HEK293 (cell line): ENCODE measurements around the gene DENND2C.

Experiments
- CTCF ChIA-PET: fragments of 350-600 bp; formaldehyde crosslinking; extraction: SDS; loops from one replicate; lab custom pipeline; 2021; ENCODE audit warnings: antibody characterized with exemption; lab: Yijun Ruan, JAX
- POLR2A ChIA-PET: fragments of 300-600 bp; formaldehyde crosslinking; extraction: SDS; loops from one replicate; lab custom pipeline; 2020; ENCODE audit warnings: antibody characterized with exemption, inconsistent platforms; lab: Yijun Ruan, JAX
- H3K27ac ChIP-seq: fragments of 200-500 bp; sonication (Bioruptor generic); 2 replicates; pipeline ENCODE4 v1.5.1; 2014; ENCODE audit warnings: low read depth, low read length, control low read depth, inconsistent platforms; ENCODE audit errors: extremely low read depth
- H3K36me3 ChIP-seq, 2 experiments: fragments of 200-500 bp in 1 of 2; sonication (Bioruptor generic) in 1 of 2; 1 replicate in 1 of 2; 2 replicates in 1 of 2; pipeline ENCODE4 v1.5.1; 2014 to 2017; ENCODE audit warnings: inconsistent platforms in 2 of 2, low read length in 2 of 2; ENCODE audit not compliant: control insufficient read depth in 2 of 2, insufficient read depth in 1 of 2
- H3K4me1 ChIP-seq: fragments of 200-500 bp; sonication (Bioruptor generic); 2 replicates; pipeline ENCODE4 v1.5.1; 2014; ENCODE audit warnings: mild to moderate bottlenecking, low read length, inconsistent platforms; ENCODE audit not compliant: control insufficient read depth, insufficient read depth
- H3K4me3 ChIP-seq: 2 replicates; pipeline ENCODE4 v1.5.1; 2011; ENCODE audit warnings: low read depth, mild to moderate bottlenecking, control low read depth, low read length, moderate library complexity
- H3K9me3 ChIP-seq: fragments of 200-500 bp; sonication (Bioruptor generic); 2 replicates; pipeline ENCODE4 v1.5.1; 2014; ENCODE audit warnings: low read depth, low read length, inconsistent platforms; ENCODE audit not compliant: control insufficient read depth, insufficient read depth
- GLI4 ChIP-seq: fragments of 450-650 bp; formaldehyde crosslinking; IDR thresholded peaks from 2 replicates; pipeline ENCODE4 v1.5.1; 2016; ENCODE audit warnings: missing biosample characterization, missing genetic modification characterization
- HOXA7 ChIP-seq: sonication (generic); formaldehyde crosslinking; IDR thresholded peaks from 2 replicates; pipeline ENCODE4 v1.8.1; 2022; ENCODE audit warnings: missing genetic modification reagents, borderline replicate concordance
- MZF1 ChIP-seq: fragments of 450-650 bp; formaldehyde crosslinking; IDR thresholded peaks from 2 replicates; pipeline ENCODE4 v1.5.1; 2017; ENCODE audit warnings: missing biosample characterization, missing genetic modification characterization, borderline replicate concordance
- PRDM1 ChIP-seq: fragments of 450-650 bp; formaldehyde crosslinking; IDR thresholded peaks from 2 replicates; pipeline ENCODE4; 2016; ENCODE audit warnings: missing biosample characterization, missing genetic modification characterization
- SP7 ChIP-seq: fragments of 450-650 bp; formaldehyde crosslinking; IDR thresholded peaks from 2 replicates; pipeline ENCODE4 v1.5.1; 2016; ENCODE audit warnings: missing biosample characterization, missing genetic modification characterization
- TCF7L2 ChIP-seq: IDR thresholded peaks from 2 replicates; pipeline ENCODE4 v1.6.1; 2011; ENCODE audit warnings: low read depth, mild to moderate bottlenecking, inconsistent platforms, low read length, moderate library complexity, borderline replicate concordance
- ZNF138 ChIP-seq: fragments of 450-650 bp; formaldehyde crosslinking; IDR thresholded peaks from 2 replicates; pipeline ENCODE4 v1.5.1; 2016; ENCODE audit warnings: missing biosample characterization, missing genetic modification characterization, borderline replicate concordance
- ZNF146 ChIP-seq: fragments of 450-650 bp; formaldehyde crosslinking; IDR thresholded peaks from 2 replicates; pipeline ENCODE4 v1.5.1; 2016; ENCODE audit warnings: missing biosample characterization, missing genetic modification characterization
- ZNF292 ChIP-seq: fragments of 450-650 bp; formaldehyde crosslinking; IDR thresholded peaks from 2 replicates; pipeline ENCODE4 v1.5.1; 2016; ENCODE audit warnings: low read depth, missing biosample characterization, missing genetic modification characterization, borderline replicate concordance
- ZNF394 ChIP-seq: fragments of 450-650 bp; formaldehyde crosslinking; IDR thresholded peaks from 2 replicates; pipeline ENCODE4 v1.5.1; 2016; ENCODE audit warnings: missing biosample characterization, missing genetic modification characterization, mild to moderate bottlenecking, moderate library complexity, borderline replicate concordance
- ZNF514 ChIP-seq: fragments of 450-650 bp; formaldehyde crosslinking; IDR thresholded peaks from 2 replicates; pipeline ENCODE4 v1.5.1; 2016; ENCODE audit warnings: missing biosample characterization, missing genetic modification characterization
- ZNF530 ChIP-seq: fragments of 450-650 bp; formaldehyde crosslinking; IDR thresholded peaks from 2 replicates; pipeline ENCODE4 v1.5.1; 2016; ENCODE audit warnings: low read depth, missing biosample characterization, missing genetic modification characterization
- ZNF571 ChIP-seq: fragments of 450-650 bp; formaldehyde crosslinking; IDR thresholded peaks from 2 replicates; pipeline ENCODE4 v1.5.0; 2017; ENCODE audit warnings: missing biosample characterization, missing genetic modification characterization
- ZNF596 ChIP-seq: fragments of 450-650 bp; IDR thresholded peaks from 2 replicates; pipeline ENCODE4 v1.5.0; 2018; ENCODE audit warnings: missing biosample characterization, mild to moderate bottlenecking, missing genetic modification characterization, moderate library complexity
- ZSCAN23 ChIP-seq: fragments of 450-650 bp; formaldehyde crosslinking; IDR thresholded peaks from 2 replicates; pipeline ENCODE4 v1.5.1; 2016; ENCODE audit warnings: missing biosample characterization, missing genetic modification characterization
- ZSCAN30 ChIP-seq: fragments of 450-650 bp; IDR thresholded peaks from 2 replicates; pipeline ENCODE4 v1.5.1; 2018; ENCODE audit warnings: missing biosample characterization, mild to moderate bottlenecking, missing genetic modification characterization, moderate library complexity
- TF ChIP-seq, protein P1 (sequence below): sonication (generic); formaldehyde crosslinking; IDR thresholded peaks from 2 replicates; pipeline ENCODE4 v1.8.1; 2022; ENCODE audit warnings: mild to moderate bottlenecking, moderate library complexity, missing genetic modification reagents
- TF ChIP-seq, protein P2 (sequence below): fragments of 450-650 bp; formaldehyde crosslinking; IDR thresholded peaks from 2 replicates; pipeline ENCODE4 v1.5.1; 2016; ENCODE audit warnings: missing biosample characterization, missing genetic modification characterization
- TF ChIP-seq, protein P3 (sequence below): fragments of 450-650 bp; formaldehyde crosslinking; IDR thresholded peaks from 2 replicates; pipeline ENCODE4 v1.5.1; 2017; ENCODE audit warnings: missing biosample characterization, missing genetic modification characterization
- TF ChIP-seq, protein P4 (sequence below): fragments of 450-650 bp; formaldehyde crosslinking; IDR thresholded peaks from 2 replicates; pipeline ENCODE4 v1.5.1; 2017; ENCODE audit warnings: missing biosample characterization, mild to moderate bottlenecking, missing genetic modification characterization, moderate library complexity
- TF ChIP-seq, protein P5 (sequence below): fragments of 450-650 bp; formaldehyde crosslinking; IDR thresholded peaks from 2 replicates; pipeline ENCODE4 v1.5.1; 2016; ENCODE audit warnings: missing biosample characterization, missing genetic modification characterization

The DENND2C gene

DNA sequence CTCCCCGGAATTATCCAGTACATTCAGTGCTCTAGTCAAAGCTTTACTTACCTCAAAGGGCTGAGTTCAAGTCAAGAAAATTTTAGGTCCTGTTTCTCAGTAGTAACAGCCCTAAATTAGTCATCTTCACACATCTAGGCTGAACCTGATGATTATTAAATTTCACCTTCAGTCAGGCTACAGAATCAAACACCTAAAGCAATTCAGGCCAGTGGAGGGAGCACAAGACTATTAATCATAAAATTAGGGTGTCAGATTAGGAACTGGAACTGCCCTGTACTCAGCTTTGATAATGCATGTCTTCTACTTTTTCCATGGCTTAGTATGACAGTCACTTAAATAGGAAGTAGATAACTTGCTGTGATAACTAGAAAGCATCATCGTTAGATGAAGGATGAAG is 60.0 kb downstream of the DENND2C start:
- ChIA-PET CTCF (interaction anchor here (0.6 kb wide), 2 partner anchors 13 to 20 kb away, joined by 3 read pairs; no protein-coding TSS in a partner anchor), POLR2A (no interaction called here)
- H3K9me3 ChIP-seq = no peaks in the 10 kb centered on the region
- no peak overlapping the region for H3K4me3 ChIP-seq
- H3K36me3 ChIP-seq = peaks cover 0 to 31% of the 10 kb centered on the region in 2 experiments
- no peaks in the 10 kb centered on the region for H3K4me1 ChIP-seq
- no peak overlapping the region for H3K27ac ChIP-seq
- TF ChIP-seq, protein P1, sequence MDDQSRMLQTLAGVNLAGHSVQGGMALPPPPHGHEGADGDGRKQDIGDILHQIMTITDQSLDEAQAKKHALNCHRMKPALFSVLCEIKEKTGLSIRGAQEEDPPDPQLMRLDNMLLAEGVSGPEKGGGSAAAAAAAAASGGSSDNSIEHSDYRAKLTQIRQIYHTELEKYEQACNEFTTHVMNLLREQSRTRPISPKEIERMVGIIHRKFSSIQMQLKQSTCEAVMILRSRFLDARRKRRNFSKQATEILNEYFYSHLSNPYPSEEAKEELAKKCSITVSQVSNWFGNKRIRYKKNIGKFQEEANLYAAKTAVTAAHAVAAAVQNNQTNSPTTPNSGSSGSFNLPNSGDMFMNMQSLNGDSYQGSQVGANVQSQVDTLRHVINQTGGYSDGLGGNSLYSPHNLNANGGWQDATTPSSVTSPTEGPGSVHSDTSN (CRISPR knock-in tag) = no peak

DNA sequence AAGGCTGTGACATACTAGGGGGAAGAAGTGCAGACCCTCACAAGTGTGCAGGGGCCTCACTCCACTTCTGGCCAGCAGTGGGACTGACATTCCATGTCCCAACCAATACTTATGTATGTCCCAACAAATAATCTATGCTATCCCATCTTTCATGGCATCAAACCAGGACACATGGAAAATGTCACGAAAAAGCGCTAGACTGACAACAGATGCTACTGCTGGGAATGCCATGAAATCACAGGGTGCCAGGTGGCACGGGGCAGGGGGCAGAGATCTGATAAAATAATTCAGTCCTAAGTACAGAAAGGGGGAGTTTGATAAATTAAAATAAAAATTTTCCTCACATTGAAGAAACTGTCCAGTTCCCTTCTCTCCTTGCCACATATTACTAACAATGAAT is 60.8 kb downstream of the DENND2C start:
- ChIA-PET CTCF (no interaction called here), POLR2A (no interaction called here)
- no peak overlapping the region for H3K27ac ChIP-seq
- no peak overlapping the region for H3K4me3 ChIP-seq
- H3K4me1 ChIP-seq = no peaks in the 10 kb centered on the region
- H3K9me3 ChIP-seq = no peaks in the 10 kb centered on the region
- TF ChIP-seq ZSCAN23 = no peak
- H3K36me3 ChIP-seq = peaks cover 0 to 35% of the 10 kb centered on the region in 2 experiments; a peak in 2 of 3 replicates

DNA sequence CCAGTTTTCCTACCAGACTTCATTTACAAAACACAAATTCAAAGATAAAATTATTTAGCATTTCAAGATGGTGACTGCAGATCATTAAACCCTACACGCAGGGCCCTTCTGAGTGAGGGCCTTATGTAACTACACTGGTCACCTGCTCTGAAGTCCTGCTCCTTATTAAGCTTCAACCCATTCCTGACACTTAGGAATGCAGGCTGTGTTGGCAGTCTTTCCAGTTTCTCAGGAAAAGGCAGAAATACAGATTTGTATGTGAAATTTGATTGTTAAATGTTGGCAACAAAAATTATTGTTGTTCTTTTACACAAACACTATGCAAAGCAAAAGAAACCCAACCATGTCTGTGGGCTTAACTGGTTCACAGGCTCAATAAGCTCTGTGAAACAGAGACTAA is 62.6 kb downstream of the DENND2C start:
- TF ChIP-seq ZSCAN30 = no peak
- no peak for TF ChIP-seq ZNF292 (tag by site-specific recombination)
- TF ChIP-seq ZNF514 (tag by site-specific recombination) = no peak
- no peak for TF ChIP-seq HOXA7 (CRISPR knock-in tag)
- no peak for TF ChIP-seq ZNF530
- no peak for TF ChIP-seq ZNF571
- POLR2A ChIA-PET = no interaction called here
- no peak overlapping the region for H3K4me3 ChIP-seq
- CTCF ChIA-PET = no interaction called here
- no peaks in the 10 kb centered on the region for H3K9me3 ChIP-seq
- H3K27ac ChIP-seq = no peak overlapping the region
- H3K4me1 ChIP-seq = no peaks in the 10 kb centered on the region
- peaks cover 0 to 41% of the 10 kb centered on the region in 2 experiments for H3K36me3 ChIP-seq

DNA sequence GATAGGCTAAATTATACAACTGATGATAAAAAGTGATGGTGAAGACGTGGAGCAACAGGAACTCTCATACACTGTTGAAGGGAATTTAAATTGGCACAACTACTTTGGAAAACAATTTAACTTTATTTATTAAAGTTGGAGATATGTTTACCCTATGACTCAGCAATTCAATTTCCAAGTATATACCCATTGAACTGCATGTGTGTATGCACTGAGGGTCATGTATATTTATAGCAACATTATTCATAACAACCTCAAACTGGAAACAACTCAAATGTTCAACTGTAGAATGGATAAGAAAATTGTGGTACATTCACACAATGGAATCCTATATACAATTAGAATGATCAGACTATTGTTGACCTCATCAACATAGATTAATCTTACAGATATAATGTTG is 71.9 kb downstream of the DENND2C start:
- Histone ChIP-seq H3K36me3 (peaks cover 9 to 58% of the 10 kb centered on the region in 2 experiments), H3K9me3 (no peaks in the 10 kb centered on the region), H3K4me1 (no peaks in the 10 kb centered on the region), H3K27ac (no peak overlapping the region), H3K4me3 (no peak overlapping the region)
- ChIA-PET CTCF (interaction anchor here (0.7 kb wide), 1 partner anchor 63 kb away, joined by 4 read pairs; no protein-coding TSS in a partner anchor), POLR2A (no interaction called here)
- TF ChIP-seq TCF7L2 (no peak), ZNF138 (tag by site-specific recombination) (no peak), MZF1 (tag by site-specific recombination) (no peak), ZNF596 (tag by site-specific recombination) (no peak), GLI4 (no peak), SP7 (tag by site-specific recombination) (no peak), PRDM1 (tag by site-specific recombination) (no peak), ZNF146 (tag by site-specific recombination) (no peak), ZNF394 (tag by site-specific recombination) (no peak)
- TF ChIP-seq, protein P2, sequence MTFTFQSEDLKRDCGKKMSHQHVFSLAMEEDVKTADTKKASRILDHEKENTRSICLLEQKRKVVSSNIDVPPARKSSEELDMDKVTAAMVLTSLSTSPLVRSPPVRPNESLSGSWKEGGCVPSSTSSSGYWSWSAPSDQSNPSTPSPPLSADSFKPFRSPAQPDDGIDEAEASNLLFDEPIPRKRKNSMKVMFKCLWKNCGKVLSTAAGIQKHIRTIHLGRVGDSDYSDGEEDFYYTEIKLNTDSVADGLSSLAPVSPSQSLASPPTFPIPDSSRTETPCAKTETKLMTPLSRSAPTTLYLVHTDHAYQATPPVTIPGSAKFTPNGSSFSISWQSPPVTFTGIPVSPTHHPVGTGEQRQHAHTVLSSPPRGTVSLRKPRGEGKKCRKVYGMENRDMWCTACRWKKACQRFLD (tag by site-specific recombination) = no peak
- TF ChIP-seq, protein P3, sequence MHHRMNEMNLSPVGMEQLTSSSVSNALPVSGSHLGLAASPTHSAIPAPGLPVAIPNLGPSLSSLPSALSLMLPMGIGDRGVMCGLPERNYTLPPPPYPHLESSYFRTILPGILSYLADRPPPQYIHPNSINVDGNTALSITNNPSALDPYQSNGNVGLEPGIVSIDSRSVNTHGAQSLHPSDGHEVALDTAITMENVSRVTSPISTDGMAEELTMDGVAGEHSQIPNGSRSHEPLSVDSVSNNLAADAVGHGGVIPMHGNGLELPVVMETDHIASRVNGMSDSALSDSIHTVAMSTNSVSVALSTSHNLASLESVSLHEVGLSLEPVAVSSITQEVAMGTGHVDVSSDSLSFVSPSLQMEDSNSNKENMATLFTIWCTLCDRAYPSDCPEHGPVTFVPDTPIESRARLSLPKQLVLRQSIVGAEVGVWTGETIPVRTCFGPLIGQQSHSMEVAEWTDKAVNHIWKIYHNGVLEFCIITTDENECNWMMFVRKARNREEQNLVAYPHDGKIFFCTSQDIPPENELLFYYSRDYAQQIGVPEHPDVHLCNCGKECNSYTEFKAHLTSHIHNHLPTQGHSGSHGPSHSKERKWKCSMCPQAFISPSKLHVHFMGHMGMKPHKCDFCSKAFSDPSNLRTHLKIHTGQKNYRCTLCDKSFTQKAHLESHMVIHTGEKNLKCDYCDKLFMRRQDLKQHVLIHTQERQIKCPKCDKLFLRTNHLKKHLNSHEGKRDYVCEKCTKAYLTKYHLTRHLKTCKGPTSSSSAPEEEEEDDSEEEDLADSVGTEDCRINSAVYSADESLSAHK (tag by site-specific recombination) = no peak
- TF ChIP-seq, protein P4, sequence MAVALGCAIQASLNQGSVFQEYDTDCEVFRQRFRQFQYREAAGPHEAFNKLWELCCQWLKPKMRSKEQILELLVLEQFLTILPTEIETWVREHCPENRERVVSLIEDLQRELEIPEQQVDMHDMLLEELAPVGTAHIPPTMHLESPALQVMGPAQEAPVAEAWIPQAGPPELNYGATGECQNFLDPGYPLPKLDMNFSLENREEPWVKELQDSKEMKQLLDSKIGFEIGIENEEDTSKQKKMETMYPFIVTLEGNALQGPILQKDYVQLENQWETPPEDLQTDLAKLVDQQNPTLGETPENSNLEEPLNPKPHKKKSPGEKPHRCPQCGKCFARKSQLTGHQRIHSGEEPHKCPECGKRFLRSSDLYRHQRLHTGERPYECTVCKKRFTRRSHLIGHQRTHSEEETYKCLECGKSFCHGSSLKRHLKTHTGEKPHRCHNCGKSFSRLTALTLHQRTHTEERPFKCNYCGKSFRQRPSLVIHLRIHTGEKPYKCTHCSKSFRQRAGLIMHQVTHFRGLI (tag by site-specific recombination) = no peak
- TF ChIP-seq, protein P5, sequence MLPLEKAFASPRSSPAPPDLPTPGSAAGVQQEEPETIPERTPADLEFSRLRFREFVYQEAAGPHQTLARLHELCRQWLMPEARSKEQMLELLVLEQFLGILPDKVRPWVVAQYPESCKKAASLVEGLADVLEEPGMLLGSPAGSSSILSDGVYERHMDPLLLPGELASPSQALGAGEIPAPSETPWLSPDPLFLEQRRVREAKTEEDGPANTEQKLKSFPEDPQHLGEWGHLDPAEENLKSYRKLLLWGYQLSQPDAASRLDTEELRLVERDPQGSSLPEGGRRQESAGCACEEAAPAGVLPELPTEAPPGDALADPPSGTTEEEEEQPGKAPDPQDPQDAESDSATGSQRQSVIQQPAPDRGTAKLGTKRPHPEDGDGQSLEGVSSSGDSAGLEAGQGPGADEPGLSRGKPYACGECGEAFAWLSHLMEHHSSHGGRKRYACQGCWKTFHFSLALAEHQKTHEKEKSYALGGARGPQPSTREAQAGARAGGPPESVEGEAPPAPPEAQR = no peak
